Endothelial cell of umbilical vein (primary cell): ENCODE data around the gene MACROH2A2.

Experiments used
- EZH2 ChIP-seq: IDR thresholded peaks from 2 replicates; pipeline ENCODE4 v1.6.1; 2012; ENCODE audit warnings: borderline replicate concordance, low read depth, mild to moderate bottlenecking, moderate library complexity, low read length, inconsistent platforms; ENCODE audit not compliant: severe bottlenecking
- POLR2A ChIP-seq: IDR thresholded peaks from 2 replicates; pipeline ENCODE4 v1.6.1; 2012; ENCODE audit warnings: low read depth, mild to moderate bottlenecking, control low read depth, low read length
- TF ChIP-seq, protein P1 (sequence below), 2 donors: IDR thresholded peaks; 1 replicate in 1 of 2; 2 replicates in 1 of 2; pipeline ENCODE4 v1.5.1; 2011; ENCODE audit warnings: low read length in 2 of 2, mild to moderate bottlenecking in 2 of 2, moderate library complexity in 2 of 2, control low read depth in 1 of 2, inconsistent platforms in 1 of 2, low read depth in 1 of 2; ENCODE audit not compliant: insufficient read depth in 1 of 2; ENCODE audit errors: extremely low read depth in 1 of 2

DNA sequence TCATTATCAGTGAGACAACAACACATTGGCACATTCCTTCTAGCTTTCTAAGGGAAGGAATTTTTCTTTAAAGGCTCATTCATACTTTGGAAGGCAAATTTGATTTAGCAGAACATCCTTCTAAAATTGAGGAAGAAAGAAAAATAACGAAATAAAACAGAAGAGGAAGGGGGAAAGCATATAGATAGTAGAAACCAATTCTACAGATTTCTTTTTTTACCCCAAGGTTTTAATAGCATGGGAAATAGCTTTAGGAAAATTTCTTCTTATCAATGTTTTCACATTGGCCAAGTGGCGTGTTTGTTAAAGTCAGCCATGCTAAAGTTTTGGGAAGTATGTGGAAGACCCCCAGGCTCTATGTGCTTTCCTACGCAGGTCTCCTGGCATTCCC is 35.7 kb downstream of the MACROH2A2 start:
- TF ChIP-seq, protein P1, sequence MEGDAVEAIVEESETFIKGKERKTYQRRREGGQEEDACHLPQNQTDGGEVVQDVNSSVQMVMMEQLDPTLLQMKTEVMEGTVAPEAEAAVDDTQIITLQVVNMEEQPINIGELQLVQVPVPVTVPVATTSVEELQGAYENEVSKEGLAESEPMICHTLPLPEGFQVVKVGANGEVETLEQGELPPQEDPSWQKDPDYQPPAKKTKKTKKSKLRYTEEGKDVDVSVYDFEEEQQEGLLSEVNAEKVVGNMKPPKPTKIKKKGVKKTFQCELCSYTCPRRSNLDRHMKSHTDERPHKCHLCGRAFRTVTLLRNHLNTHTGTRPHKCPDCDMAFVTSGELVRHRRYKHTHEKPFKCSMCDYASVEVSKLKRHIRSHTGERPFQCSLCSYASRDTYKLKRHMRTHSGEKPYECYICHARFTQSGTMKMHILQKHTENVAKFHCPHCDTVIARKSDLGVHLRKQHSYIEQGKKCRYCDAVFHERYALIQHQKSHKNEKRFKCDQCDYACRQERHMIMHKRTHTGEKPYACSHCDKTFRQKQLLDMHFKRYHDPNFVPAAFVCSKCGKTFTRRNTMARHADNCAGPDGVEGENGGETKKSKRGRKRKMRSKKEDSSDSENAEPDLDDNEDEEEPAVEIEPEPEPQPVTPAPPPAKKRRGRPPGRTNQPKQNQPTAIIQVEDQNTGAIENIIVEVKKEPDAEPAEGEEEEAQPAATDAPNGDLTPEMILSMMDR (IDR thresholded peaks at IDR 0.05; ENCODE audit: extremely low read depth in 1 of 2, insufficient read depth in 1 of 2, low read depth in 1 of 2, low read length in 2 of 2), result no peak
- TF ChIP-seq EZH2 (no peak), POLR2A (no peak)
